ENCODE measurements around the gene VAV3.

DNA sequence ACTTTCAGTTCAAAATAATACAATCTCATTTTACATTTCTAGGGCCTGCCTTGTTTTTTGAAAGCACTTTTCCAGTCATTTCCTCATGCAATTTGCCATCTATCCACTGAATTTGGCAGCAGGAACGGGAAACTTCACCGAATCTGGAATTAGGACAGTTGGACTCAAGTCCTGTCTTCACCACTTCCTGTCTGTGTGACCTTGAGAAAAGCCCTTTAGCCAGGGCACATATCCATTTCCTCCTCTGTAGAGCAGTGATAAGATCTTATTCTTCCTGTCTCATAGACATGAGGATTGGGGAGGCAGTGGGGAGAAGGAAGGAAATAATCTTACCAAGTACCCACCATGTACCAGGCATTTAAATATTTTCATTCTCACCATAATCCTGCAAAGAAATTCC is 12.0 kb downstream of the VAV3 start:
- TF ChIP-seq, protein P1, sequence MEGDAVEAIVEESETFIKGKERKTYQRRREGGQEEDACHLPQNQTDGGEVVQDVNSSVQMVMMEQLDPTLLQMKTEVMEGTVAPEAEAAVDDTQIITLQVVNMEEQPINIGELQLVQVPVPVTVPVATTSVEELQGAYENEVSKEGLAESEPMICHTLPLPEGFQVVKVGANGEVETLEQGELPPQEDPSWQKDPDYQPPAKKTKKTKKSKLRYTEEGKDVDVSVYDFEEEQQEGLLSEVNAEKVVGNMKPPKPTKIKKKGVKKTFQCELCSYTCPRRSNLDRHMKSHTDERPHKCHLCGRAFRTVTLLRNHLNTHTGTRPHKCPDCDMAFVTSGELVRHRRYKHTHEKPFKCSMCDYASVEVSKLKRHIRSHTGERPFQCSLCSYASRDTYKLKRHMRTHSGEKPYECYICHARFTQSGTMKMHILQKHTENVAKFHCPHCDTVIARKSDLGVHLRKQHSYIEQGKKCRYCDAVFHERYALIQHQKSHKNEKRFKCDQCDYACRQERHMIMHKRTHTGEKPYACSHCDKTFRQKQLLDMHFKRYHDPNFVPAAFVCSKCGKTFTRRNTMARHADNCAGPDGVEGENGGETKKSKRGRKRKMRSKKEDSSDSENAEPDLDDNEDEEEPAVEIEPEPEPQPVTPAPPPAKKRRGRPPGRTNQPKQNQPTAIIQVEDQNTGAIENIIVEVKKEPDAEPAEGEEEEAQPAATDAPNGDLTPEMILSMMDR (IDR thresholded peaks at IDR 0.05; ENCODE audit: low read depth, low read length, poor library complexity, severe bottlenecking): no peak
- no peak for TF ChIP-seq EZH2phosphoT487 (IDR thresholded peaks at IDR 0.05; ENCODE audit: borderline replicate concordance, low read length)
